ENCODE data around the gene RAP1GAP2. TPM values are rescaled to one million over a fixed set of nuclear protein-coding genes. Genes with fewer than 3 reads are reported as not detected.

RAP1GAP2 gene
- total RNA-seq, 1 donor from 2014 or later: 3.8 TPM

DNA sequence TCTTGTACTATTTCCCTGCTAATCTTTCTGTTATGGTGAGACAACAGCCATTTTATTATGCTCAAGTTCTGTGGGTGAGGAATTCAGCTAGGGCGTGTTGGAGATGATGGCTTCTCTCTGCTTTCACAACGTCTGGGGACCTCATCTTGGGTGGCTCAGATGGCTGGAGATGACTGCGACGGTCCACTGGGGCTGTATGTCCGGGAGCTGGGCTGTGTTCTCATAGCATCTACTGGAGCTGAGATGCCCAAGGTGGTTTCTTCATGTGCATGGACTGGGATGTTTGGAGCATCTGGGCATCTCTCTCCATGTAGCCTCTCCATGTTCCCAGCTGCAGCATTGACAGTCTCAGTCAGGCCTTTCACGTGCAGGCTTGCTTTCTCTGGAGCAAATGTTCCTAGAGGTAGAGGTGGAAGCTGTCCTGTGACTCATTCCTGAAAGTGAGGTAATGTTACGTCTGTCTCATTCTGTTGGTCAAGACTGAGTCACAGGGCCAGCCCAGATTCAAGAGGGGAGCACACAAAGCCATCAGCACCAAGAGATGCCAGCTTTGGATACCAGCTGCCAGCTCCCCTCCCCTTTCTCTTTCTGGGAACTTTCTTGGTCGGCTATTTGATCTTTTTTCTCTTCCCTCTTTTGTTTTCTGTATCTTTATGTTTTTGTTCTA, 96.2 kb downstream of the RAP1GAP2 start:
- H3K27ac Mint-ChIP-seq: no peak overlapping the region
- no peak overlapping the region for H3K4me3 Mint-ChIP-seq
- TF ChIP-seq, protein P1, sequence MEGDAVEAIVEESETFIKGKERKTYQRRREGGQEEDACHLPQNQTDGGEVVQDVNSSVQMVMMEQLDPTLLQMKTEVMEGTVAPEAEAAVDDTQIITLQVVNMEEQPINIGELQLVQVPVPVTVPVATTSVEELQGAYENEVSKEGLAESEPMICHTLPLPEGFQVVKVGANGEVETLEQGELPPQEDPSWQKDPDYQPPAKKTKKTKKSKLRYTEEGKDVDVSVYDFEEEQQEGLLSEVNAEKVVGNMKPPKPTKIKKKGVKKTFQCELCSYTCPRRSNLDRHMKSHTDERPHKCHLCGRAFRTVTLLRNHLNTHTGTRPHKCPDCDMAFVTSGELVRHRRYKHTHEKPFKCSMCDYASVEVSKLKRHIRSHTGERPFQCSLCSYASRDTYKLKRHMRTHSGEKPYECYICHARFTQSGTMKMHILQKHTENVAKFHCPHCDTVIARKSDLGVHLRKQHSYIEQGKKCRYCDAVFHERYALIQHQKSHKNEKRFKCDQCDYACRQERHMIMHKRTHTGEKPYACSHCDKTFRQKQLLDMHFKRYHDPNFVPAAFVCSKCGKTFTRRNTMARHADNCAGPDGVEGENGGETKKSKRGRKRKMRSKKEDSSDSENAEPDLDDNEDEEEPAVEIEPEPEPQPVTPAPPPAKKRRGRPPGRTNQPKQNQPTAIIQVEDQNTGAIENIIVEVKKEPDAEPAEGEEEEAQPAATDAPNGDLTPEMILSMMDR (IDR thresholded peaks at IDR 0.05): no peak
- no peak for TF ChIP-seq EZH2phosphoT487 (IDR thresholded peaks at IDR 0.05)
- TF ChIP-seq EZH2 (IDR thresholded peaks at IDR 0.05): no peak
- H3K4me3 ChIP-seq: no peak overlapping the region
- H3K36me3 Mint-ChIP-seq: no peaks in the 10 kb centered on the region
- no peak for DNase-seq (ENCODE audit: low spot score)
- H2AFZ ChIP-seq (replicated peaks): no peak overlapping the region
- H3K9ac ChIP-seq: no peak overlapping the region
- no peaks in the 10 kb centered on the region for H3K27me3 ChIP-seq
- H3K27ac ChIP-seq: no peak overlapping the region
- H3K4me1 Mint-ChIP-seq: peaks cover 10% of the 10 kb centered on the region
- H3K4me1 ChIP-seq: peaks cover 6% of the 10 kb centered on the region
- H3K36me3 ChIP-seq: no peaks in the 10 kb centered on the region
- peaks cover 7% of the 10 kb centered on the region for H3K27me3 Mint-ChIP-seq (ENCODE audit: insufficient read depth, low read depth)
- no peaks in the 10 kb centered on the region for H3K9me3 ChIP-seq (ENCODE audit: low read depth)
- H3K9me3 Mint-ChIP-seq: no peaks in the 10 kb centered on the region
- no peak overlapping the region for H3K4me2 ChIP-seq
- no peaks in the 10 kb centered on the region for H3K79me2 ChIP-seq (ENCODE audit: low read depth)
- no peaks in the 10 kb centered on the region for H4K20me1 ChIP-seq (ENCODE audit: low read depth)
- peaks cover 10% of the 10 kb centered on the region for H3F3A ChIP-seq (ENCODE audit: low read depth)

GRCh38 chr17:2893422-2893914, 97.2 kb downstream of the RAP1GAP2 start:
- H3K9me3 ChIP-seq (ENCODE audit: low read depth): no peaks in the 10 kb centered on the region
- H3K36me3 ChIP-seq: no peaks in the 10 kb centered on the region
- Mint-ChIP-seq H3K36me3 (no peaks in the 10 kb centered on the region), H3K27me3 (ENCODE audit: insufficient read depth, low read depth) (peaks cover 7% of the 10 kb centered on the region), H3K4me1 (peaks cover 12% of the 10 kb centered on the region), H3K9me3 (no peaks in the 10 kb centered on the region), H3K4me3 (no peak overlapping the region), H3K27ac (no peak overlapping the region)
- no peaks in the 10 kb centered on the region for H4K20me1 ChIP-seq (ENCODE audit: low read depth)
- H3K27ac ChIP-seq: no peak overlapping the region
- TF ChIP-seq EZH2 (IDR thresholded peaks at IDR 0.05) (no peak), EZH2phosphoT487 (IDR thresholded peaks at IDR 0.05) (no peak)
- TF ChIP-seq, protein P1 (IDR thresholded peaks at IDR 0.05): no peak
- no peak overlapping the region for H3K9ac ChIP-seq
- peaks cover 7% of the 10 kb centered on the region for H3F3A ChIP-seq (ENCODE audit: low read depth)
- H3K4me2 ChIP-seq: no peak overlapping the region
- H3K4me1 ChIP-seq: peaks cover 6% of the 10 kb centered on the region
- DNase-seq (ENCODE audit: low spot score): no peak
- H3K79me2 ChIP-seq (ENCODE audit: low read depth): no peaks in the 10 kb centered on the region
- no peak overlapping the region for H3K4me3 ChIP-seq
- H3K27me3 ChIP-seq: no peaks in the 10 kb centered on the region
- no peak overlapping the region for H2AFZ ChIP-seq (replicated peaks)

GRCh38 chr17:2894782-2895181, 98.5 kb downstream of the RAP1GAP2 start:
- no peaks in the 10 kb centered on the region for H3K9me3 Mint-ChIP-seq
- no peaks in the 10 kb centered on the region for H3K79me2 ChIP-seq (ENCODE audit: low read depth)
- peaks cover 7% of the 10 kb centered on the region for H3K27me3 Mint-ChIP-seq (ENCODE audit: insufficient read depth, low read depth)
- H3K36me3 Mint-ChIP-seq: no peaks in the 10 kb centered on the region
- no peaks in the 10 kb centered on the region for H3K36me3 ChIP-seq
- no peak overlapping the region for H3K4me2 ChIP-seq
- no peak overlapping the region for H2AFZ ChIP-seq (replicated peaks)
- H3K9me3 ChIP-seq (ENCODE audit: low read depth): no peaks in the 10 kb centered on the region
- H3K4me3 Mint-ChIP-seq: no peak overlapping the region
- TF ChIP-seq EZH2phosphoT487 (IDR thresholded peaks at IDR 0.05): no peak
- no peak for TF ChIP-seq EZH2 (IDR thresholded peaks at IDR 0.05)
- TF ChIP-seq, protein P1 (IDR thresholded peaks at IDR 0.05): no peak
- H3K27ac Mint-ChIP-seq: peak overlapping the region; percentile 21
- H3K9ac ChIP-seq: no peak overlapping the region
- peaks cover 14% of the 10 kb centered on the region for H3K4me1 Mint-ChIP-seq
- peaks cover 6% of the 10 kb centered on the region for H3K4me1 ChIP-seq
- H3F3A ChIP-seq (ENCODE audit: low read depth): peaks cover 7% of the 10 kb centered on the region
- no peak for DNase-seq (ENCODE audit: low spot score)
- H3K4me3 ChIP-seq: no peak overlapping the region
- H3K27me3 ChIP-seq: no peaks in the 10 kb centered on the region
- H4K20me1 ChIP-seq (ENCODE audit: low read depth): no peaks in the 10 kb centered on the region
- H3K27ac ChIP-seq: no peak overlapping the region

Data from neural progenitor cell (in vitro differentiated cells).